NOMO-1 treated with DMSO at 0.1 percent for 48 hours (cell line): ENCODE data around the gene EVC2.

Experiments used
- DNase-seq: peaks from one replicate; lab custom pipeline; 2025; ENCODE audit not compliant: unreplicated experiment; lab: John Stamatoyannopoulos, UW

The EVC2 gene

GRCh38 chr4:5515646-5516045, 192.7 kb downstream of the EVC2 start:
- no peak for DNase-seq
